ENCODE data around the gene WWOX. TPM values are rescaled to one million over a fixed set of nuclear protein-coding genes. Genes with fewer than 3 reads are reported as not detected.
"Not testable (repeated sequence)": the region's sequence is repeated elsewhere in the genome, so short reads cannot be mapped to it uniquely, and the experiment has no call there.

WWOX gene
- polyA plus RNA-seq, 1 donor (not counting 4 experiments of a cell fraction or from before 2014, with no cell fraction given) = 5.1 TPM

DNA sequence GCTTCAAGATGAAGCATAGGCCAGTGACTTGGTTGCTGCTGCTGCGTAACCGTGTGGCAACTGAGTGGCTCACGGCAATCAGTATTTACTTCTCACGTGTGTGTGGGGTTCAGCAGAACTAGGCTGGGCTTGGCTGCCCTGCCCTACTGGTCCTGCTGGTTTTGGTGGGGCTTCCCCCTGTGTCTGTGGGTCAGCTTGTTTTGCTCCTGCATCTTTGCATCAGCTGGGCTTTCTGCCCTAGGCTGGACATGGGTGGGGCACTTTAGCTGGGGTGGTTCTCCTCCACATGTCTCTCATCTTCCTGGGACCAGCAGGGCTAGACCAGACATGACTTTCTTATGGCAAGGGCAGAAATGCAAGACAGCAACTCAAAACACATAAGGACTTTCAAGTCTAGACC lies 950.6 kb downstream of the WWOX start:
- H3K4me2 ChIP-seq (ENCODE audit: control insufficient read depth, extremely low read depth, insufficient read depth, low read depth, low read length) = peak overlapping the region; percentile 17
- H3K4me1 ChIP-seq (ENCODE audit: control insufficient read depth, extremely low read depth, insufficient read depth, low read length) = peaks cover 22% of the 10 kb centered on the region
- DNase-seq (ENCODE audit: low read depth, low spot score) (no peak), FAIRE-seq (peak; percentile 73)
- no peak for TF ChIP-seq CTCF (optimal IDR thresholded peaks at IDR 0.05 in 1 of 3, IDR thresholded peaks at IDR 0.05 in 1 of 3, conservative IDR thresholded peaks at IDR 0.05 in 1 of 3; ENCODE audit: extremely low read depth in 1 of 3, insufficient read depth in 2 of 3, low read length in 3 of 3)
- H3K79me2 ChIP-seq (ENCODE audit: control insufficient read depth, insufficient read depth, low read length) = no peaks in the 10 kb centered on the region
- dilution Hi-C loops (cut with MboI; ENCODE audit: extremely low pct_ligation_motif_present, low sequenced_read_pairs) = no loop called here
- peak overlapping the region; percentile 24 for H2AFZ ChIP-seq (ENCODE audit: control insufficient read depth, low read length)
- H4K20me1 ChIP-seq (ENCODE audit: control insufficient read depth, extremely low read depth, insufficient read depth, low read length) = no peaks in the 10 kb centered on the region
- H3K27me3 ChIP-seq (ENCODE audit: control insufficient read depth, extremely low read depth, insufficient read depth, low read length) = no peaks in the 10 kb centered on the region
- H3K9me1 ChIP-seq (ENCODE audit: control insufficient read depth, extremely low read depth, insufficient read depth, low read length) = no peaks in the 10 kb centered on the region
- no peak overlapping the region for H3K4me3 ChIP-seq (ENCODE audit: control insufficient read depth in 2 of 3, extremely low read depth in 1 of 3, insufficient read depth in 2 of 3, low read depth in 1 of 3, low read length in 3 of 3)
- no peak overlapping the region for H3K9ac ChIP-seq (ENCODE audit: control insufficient read depth, extremely low read depth, insufficient read depth, low read length)
- H3K27ac ChIP-seq (ENCODE audit: control insufficient read depth, insufficient read depth, low read length) = no peak overlapping the region
- H3K9me3 ChIP-seq (ENCODE audit: control insufficient read depth, low read depth, low read length) = no peaks in the 10 kb centered on the region
- no peaks in the 10 kb centered on the region for H3K36me3 ChIP-seq (ENCODE audit: control insufficient read depth in 2 of 2, extremely low read depth in 1 of 2, insufficient read depth in 2 of 2, low read length in 2 of 2)

DNA sequence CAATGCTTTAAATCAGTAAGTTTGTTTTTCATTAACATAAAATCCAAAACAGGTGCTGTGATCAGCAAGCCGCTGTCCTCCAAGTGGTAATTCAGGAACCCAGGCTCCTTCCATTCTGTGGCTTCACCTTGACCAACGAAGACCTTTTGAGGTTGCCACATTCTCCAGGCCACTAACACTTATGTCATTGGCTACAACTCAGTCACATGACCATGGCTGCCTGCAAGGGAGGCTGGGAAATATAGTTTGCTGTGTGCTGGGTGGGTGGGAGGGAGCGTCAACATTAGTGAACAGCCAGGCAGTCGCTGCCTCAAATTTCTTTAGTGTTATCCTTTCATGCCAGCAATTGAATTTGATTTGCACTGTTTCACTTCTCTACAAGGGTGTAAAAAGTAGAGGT lies 951.9 kb downstream of the WWOX start:
- no peaks in the 10 kb centered on the region for H3K79me2 ChIP-seq (ENCODE audit: control insufficient read depth, insufficient read depth, low read length)
- no peak overlapping the region for H3K4me3 ChIP-seq (ENCODE audit: control insufficient read depth in 2 of 3, extremely low read depth in 1 of 3, insufficient read depth in 2 of 3, low read depth in 1 of 3, low read length in 3 of 3)
- H3K27ac ChIP-seq (ENCODE audit: control insufficient read depth, insufficient read depth, low read length) = no peak overlapping the region
- H3K9me3 ChIP-seq (ENCODE audit: control insufficient read depth, low read depth, low read length) = no peaks in the 10 kb centered on the region
- no peak overlapping the region for H2AFZ ChIP-seq (ENCODE audit: control insufficient read depth, low read length)
- dilution Hi-C loops (cut with MboI; ENCODE audit: extremely low pct_ligation_motif_present, low sequenced_read_pairs) = no loop called here
- no peaks in the 10 kb centered on the region for H3K36me3 ChIP-seq (ENCODE audit: control insufficient read depth in 2 of 2, extremely low read depth in 1 of 2, insufficient read depth in 2 of 2, low read length in 2 of 2)
- peaks cover 22% of the 10 kb centered on the region for H3K4me1 ChIP-seq (ENCODE audit: control insufficient read depth, extremely low read depth, insufficient read depth, low read length)
- no peak overlapping the region for H3K4me2 ChIP-seq (ENCODE audit: control insufficient read depth, extremely low read depth, insufficient read depth, low read depth, low read length)
- TF ChIP-seq CTCF (optimal IDR thresholded peaks at IDR 0.05 in 1 of 3, IDR thresholded peaks at IDR 0.05 in 1 of 3, conservative IDR thresholded peaks at IDR 0.05 in 1 of 3; ENCODE audit: extremely low read depth in 1 of 3, insufficient read depth in 2 of 3, low read length in 3 of 3) = no peak
- no peak for TF ChIP-seq EZH2 (IDR thresholded peaks at IDR 0.05; ENCODE audit: low read length)
- H3K9ac ChIP-seq (ENCODE audit: control insufficient read depth, extremely low read depth, insufficient read depth, low read length) = no peak overlapping the region
- no peaks in the 10 kb centered on the region for H4K20me1 ChIP-seq (ENCODE audit: control insufficient read depth, extremely low read depth, insufficient read depth, low read length)
- H3K27me3 ChIP-seq (ENCODE audit: control insufficient read depth, extremely low read depth, insufficient read depth, low read length) = no peaks in the 10 kb centered on the region
- FAIRE-seq = no peak
- no peak for DNase-seq (ENCODE audit: low read depth, low spot score)
- no peaks in the 10 kb centered on the region for H3K9me1 ChIP-seq (ENCODE audit: control insufficient read depth, extremely low read depth, insufficient read depth, low read length)

- H3K9me3 ChIP-seq (ENCODE audit: control insufficient read depth, low read depth, low read length); H3K9ac ChIP-seq (ENCODE audit: control insufficient read depth, extremely low read depth, insufficient read depth, low read length); H3K27ac ChIP-seq (ENCODE audit: control insufficient read depth, insufficient read depth, low read length); FAIRE-seq; H3K4me3 ChIP-seq (ENCODE audit: control insufficient read depth in 2 of 3, extremely low read depth in 1 of 3, insufficient read depth in 2 of 3, low read depth in 1 of 3, low read length in 3 of 3); H3K79me2 ChIP-seq (ENCODE audit: control insufficient read depth, insufficient read depth, low read length); H3K4me2 ChIP-seq (ENCODE audit: control insufficient read depth, extremely low read depth, insufficient read depth, low read depth, low read length); DNase-seq (ENCODE audit: low read depth, low spot score); dilution Hi-C loops (cut with MboI; ENCODE audit: extremely low pct_ligation_motif_present, low sequenced_read_pairs); H3K9me1 ChIP-seq (ENCODE audit: control insufficient read depth, extremely low read depth, insufficient read depth, low read length); H3K36me3 ChIP-seq (ENCODE audit: control insufficient read depth in 2 of 2, extremely low read depth in 1 of 2, insufficient read depth in 2 of 2, low read length in 2 of 2); H3K27me3 ChIP-seq (ENCODE audit: control insufficient read depth, extremely low read depth, insufficient read depth, low read length); H4K20me1 ChIP-seq (ENCODE audit: control insufficient read depth, extremely low read depth, insufficient read depth, low read length); H2AFZ ChIP-seq (ENCODE audit: control insufficient read depth, low read length): not testable (repeated sequence)
- peaks cover 22% of the 10 kb centered on the region for H3K4me1 ChIP-seq (ENCODE audit: control insufficient read depth, extremely low read depth, insufficient read depth, low read length)
Measured at GRCh38 chr16:79052198-79052597, 952.7 kb downstream of the WWOX start.

Measured in keratinocyte (primary cell).